HG03135 (cell line): ENCODE measurements around the gene CORO7.
"Not testable (repeated sequence)": the region's sequence is repeated elsewhere in the genome, so short reads cannot be mapped to it uniquely, and the experiment has no call there.

Source experiments
- ATAC-seq: cut with Tn5 transposase; IDR thresholded peaks from one replicate; pipeline ENCODE4 v1.9.1; 2021; ENCODE audit warnings: mild to moderate bottlenecking, moderate library complexity; ENCODE audit not compliant: unreplicated experiment

CORO7 gene

GRCh38 chr16:4340443-4340842 is 76.0 kb downstream of the CORO7 start:
- no peak for ATAC-seq

GRCh38 chr16:4339909-4340308 is 76.5 kb downstream of the CORO7 start:
- no peak for ATAC-seq

GRCh38 chr16:4339455-4339854 is 76.9 kb downstream of the CORO7 start:
- no peak for ATAC-seq

GRCh38 chr16:4338712-4339299 is 77.6 kb downstream of the CORO7 start:
- ATAC-seq, result no peak

- ATAC-seq, result no peak
These were observed 78.2 kb downstream of the CORO7 start for GRCh38 chr16:4338125-4338582.

GRCh38 chr16:4337540-4338088 is 78.8 kb downstream of the CORO7 start:
- no peak for ATAC-seq

- no peak for ATAC-seq
These were observed 79.5 kb downstream of the CORO7 start for GRCh38 chr16:4336701-4337539.

- no peak for ATAC-seq
These were observed 81.5 kb downstream of the CORO7 start for GRCh38 chr16:4334724-4335495.

GRCh38 chr16:4333714-4334113 is 82.7 kb downstream of the CORO7 start:
- ATAC-seq, result not testable (repeated sequence)

GRCh38 chr16:4333308-4333638 is 83.1 kb downstream of the CORO7 start:
- no peak for ATAC-seq

- no peak for ATAC-seq
These were observed 83.6 kb downstream of the CORO7 start for GRCh38 chr16:4332623-4333307.

- no peak for ATAC-seq
These were observed 84.3 kb downstream of the CORO7 start for GRCh38 chr16:4332083-4332482.

GRCh38 chr16:4330277-4330874 is 86.0 kb downstream of the CORO7 start:
- ATAC-seq, result peak; percentile 54

- no peak for ATAC-seq
These were observed 87.3 kb downstream of the CORO7 start for GRCh38 chr16:4328782-4329775.

GRCh38 chr16:4328046-4328781 is 88.2 kb downstream of the CORO7 start:
- no peak for ATAC-seq

- no peak for ATAC-seq
These were observed 88.9 kb downstream of the CORO7 start for GRCh38 chr16:4327386-4328045.

GRCh38 chr16:4325253-4325758 is 91.1 kb downstream of the CORO7 start:
- ATAC-seq, result no peak
